ENCODE data around the gene SORCS2.

GRCh38 chr4:7293703-7294102 lies 101.4 kb downstream of the SORCS2 start:
- TF ChIP-seq POLR2A (IDR thresholded peaks at IDR 0.05), result no peak
- TF ChIP-seq CTCF (IDR thresholded peaks at IDR 0.05), result no peak

All from esophagus squamous epithelium (tissue), 4 donors.